HG03108 (cell line): ENCODE results near the gene SRCIN1.
"Not testable (repeated sequence)": the region's sequence is repeated elsewhere in the genome, so short reads cannot be mapped to it uniquely, and the experiment has no call there.

Source experiments
- ATAC-seq: cut with Tn5 transposase; IDR thresholded peaks from one replicate; pipeline ENCODE4 v1.9.1; 2021; ENCODE audit warnings: moderate library complexity; ENCODE audit not compliant: unreplicated experiment

SRCIN1 gene, protein sequence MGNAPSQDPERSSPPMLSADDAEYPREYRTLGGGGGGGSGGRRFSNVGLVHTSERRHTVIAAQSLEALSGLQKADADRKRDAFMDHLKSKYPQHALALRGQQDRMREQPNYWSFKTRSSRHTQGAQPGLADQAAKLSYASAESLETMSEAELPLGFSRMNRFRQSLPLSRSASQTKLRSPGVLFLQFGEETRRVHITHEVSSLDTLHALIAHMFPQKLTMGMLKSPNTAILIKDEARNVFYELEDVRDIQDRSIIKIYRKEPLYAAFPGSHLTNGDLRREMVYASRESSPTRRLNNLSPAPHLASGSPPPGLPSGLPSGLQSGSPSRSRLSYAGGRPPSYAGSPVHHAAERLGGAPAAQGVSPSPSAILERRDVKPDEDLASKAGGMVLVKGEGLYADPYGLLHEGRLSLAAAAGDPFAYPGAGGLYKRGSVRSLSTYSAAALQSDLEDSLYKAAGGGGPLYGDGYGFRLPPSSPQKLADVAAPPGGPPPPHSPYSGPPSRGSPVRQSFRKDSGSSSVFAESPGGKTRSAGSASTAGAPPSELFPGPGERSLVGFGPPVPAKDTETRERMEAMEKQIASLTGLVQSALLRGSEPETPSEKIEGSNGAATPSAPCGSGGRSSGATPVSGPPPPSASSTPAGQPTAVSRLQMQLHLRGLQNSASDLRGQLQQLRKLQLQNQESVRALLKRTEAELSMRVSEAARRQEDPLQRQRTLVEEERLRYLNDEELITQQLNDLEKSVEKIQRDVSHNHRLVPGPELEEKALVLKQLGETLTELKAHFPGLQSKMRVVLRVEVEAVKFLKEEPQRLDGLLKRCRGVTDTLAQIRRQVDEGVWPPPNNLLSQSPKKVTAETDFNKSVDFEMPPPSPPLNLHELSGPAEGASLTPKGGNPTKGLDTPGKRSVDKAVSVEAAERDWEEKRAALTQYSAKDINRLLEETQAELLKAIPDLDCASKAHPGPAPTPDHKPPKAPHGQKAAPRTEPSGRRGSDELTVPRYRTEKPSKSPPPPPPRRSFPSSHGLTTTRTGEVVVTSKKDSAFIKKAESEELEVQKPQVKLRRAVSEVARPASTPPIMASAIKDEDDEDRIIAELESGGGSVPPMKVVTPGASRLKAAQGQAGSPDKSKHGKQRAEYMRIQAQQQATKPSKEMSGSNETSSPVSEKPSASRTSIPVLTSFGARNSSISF

DNA sequence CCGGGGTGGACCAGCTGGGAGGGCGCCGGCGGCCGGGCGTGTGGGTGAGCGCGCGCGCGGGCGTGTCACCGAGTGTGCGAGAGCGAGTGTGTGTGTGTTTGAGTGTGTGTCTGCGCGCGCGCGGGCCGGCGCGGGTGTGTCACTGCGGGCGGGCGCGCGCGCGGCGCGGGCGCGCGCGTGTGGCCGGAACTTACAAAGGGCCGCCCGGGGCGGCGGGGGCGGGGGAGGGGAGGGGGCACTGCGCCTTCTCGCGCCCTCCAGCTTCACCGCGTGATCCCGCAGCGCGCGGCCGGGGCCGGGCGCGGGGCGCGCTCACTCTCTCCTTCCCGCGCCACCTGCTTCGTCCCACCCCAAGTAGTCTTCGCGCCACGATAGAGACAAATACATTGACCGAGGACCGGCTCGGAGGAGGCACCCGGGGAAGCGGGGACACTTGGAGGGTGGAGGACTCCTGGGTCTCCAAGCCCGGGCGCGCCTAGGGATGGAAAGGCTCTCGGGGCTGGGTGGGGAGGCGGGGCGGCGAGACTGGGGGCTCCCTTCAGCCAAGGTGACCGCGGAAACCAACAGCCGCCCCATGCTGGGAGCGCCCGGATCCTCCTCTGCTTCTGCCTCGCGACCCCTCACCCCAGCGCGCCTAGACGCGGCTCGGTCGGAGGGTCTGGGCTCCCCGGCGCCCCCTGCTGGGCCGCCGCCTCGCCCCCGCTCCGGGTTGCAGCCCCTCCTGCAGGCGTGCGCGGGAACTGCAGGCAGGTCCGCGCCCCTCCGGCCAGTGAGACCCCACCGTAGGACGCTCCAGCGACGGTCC, at the start of gene SRCIN1:
SRCIN1 (minus strand) TSS at position 112 of the 805 bp plus-strand sequence. CDS start 247 bp downstream, outside the sequence.
- ATAC-seq, result no peak

DNA sequence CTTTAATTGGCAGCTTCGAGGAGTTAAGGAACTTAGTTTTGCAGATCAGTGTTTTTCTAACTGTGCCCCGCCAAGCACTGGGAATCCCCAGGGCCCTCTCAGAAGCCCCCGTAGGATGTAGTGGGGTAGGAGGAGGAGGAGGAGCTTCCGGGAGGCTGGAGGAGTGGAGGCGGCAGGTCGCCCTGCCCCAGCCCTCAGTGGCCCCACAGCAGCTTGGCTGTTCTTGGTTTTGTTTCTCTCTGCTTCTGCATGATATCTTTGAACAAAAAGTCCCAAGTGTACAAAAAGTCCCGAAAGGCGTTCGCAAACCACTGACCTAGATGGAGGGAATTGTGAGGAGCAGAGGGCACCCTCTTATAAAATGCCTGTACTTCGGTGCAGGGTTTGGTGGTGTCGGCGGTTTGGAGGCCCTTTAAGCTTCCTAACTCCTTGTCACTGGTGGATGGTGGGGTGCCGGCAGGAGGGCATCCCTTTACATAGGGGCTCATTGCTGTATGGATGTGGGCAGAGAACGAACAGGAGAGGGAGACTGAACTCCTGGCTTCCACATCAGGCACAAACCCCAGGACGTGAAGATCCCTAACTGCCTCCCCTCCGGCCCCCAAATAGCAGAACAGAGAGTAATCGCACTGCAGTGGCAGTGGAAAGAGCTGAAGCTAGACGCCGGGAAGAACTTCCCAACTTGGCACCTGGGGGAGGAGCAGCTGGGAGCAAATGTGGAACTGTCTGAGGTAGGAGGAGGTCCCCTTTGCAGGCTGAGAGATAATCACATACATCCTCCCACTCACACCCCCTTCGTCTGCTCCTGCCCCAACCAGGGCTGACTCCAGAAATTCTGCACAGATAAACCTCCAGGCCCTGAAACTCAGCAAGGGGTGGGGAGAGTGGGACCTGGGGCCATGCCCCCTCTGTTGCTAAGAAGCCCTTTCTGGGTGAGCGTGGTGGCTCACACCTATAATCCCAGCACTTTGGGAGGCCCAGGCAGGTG, 49.0 kb upstream of the SRCIN1 start:
- ATAC-seq, result no peak

- ATAC-seq, result no peak
Observed at GRCh38 chr17:38653679-38654078, 47.9 kb upstream of the SRCIN1 start.

GRCh38 chr17:38653230-38653629, 47.5 kb upstream of the SRCIN1 start:
- ATAC-seq, result no peak

DNA sequence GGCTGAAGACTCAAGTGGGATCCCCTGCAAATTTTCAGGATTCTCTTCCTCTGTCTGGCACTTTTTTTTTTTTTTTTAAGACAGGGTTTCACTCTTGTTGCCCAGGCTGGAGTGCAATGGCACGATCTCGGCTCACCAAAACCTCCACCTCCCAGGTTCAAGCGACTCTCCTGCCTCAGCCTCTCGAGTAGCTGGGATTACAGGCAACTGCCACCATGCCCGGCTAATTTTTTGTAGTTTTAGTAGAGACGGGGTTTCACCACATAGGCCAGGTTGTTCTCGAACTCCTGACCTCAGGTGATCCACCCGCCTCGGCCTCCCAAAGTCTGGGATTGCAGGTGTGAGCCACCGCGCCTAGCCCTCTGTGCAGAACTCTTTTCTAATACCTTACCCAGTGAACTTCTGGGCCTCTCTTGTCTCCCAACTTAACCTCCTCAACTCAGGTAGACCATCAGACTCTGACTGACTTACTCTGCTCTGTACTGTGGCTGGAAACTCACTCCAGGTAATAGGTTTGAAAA, 45.0 kb upstream of the SRCIN1 start:
- ATAC-seq, result not testable (repeated sequence)

DNA sequence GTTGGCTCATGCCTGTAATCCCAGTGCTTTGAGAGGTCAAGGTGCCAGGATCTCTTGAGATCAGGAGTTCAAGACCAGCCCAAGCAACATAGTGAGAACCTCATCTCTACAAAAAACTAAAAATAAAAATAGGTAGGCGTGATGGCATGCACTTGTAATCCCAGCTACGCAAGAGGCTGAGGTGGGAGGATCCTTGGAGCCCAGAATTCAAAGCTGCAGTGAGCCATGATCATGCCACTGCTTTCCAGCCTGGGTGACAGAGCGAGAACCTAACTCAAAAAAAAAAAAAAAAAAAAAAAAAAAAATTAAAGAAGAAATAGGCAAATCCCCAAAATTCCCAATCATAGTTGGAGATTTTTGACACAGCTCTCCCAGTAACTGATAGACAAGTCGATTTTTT, 32.2 kb upstream of the SRCIN1 start:
- no peak for ATAC-seq

DNA sequence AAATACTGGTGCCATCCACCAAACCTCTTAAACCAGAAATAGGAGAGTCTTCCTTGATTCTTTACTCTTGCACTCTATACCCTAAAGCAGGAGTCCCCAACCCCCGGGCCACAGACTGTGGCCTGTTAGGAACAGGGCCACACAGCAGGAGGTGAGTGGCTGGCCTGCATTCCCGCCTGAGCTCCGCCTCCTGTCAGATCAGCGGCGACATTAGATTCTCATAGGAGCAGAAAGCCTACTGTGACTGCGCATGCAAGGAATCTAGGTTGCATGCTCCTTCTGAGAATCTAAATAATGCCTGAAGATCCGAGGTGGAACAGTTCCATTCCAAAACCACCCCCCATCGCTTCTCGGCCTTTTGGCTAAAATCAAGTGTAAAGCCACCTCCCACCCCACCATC, 30.3 kb upstream of the SRCIN1 start:
- ATAC-seq, result no peak

GRCh38 chr17:38632334-38632733, 26.6 kb upstream of the SRCIN1 start:
- ATAC-seq, result no peak

DNA sequence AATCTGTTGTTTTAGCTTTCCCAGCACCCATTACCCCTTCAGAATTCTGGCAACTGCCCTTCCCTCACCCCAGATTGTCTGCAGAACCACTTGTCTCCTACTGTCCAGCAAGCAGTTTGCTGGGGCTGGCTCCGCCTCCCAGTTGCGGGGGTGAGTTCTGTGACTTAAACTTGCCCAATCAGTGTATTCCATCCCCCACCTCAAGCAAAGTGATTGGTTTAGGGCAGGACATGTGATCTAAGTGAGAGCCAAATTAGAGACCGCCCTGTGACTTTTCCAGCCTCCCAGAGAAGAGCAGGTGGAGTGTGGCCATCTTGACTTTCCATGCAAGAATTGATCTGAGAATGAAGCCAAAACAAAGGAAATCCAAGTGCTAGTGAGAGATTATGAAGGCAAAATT, 22.7 kb upstream of the SRCIN1 start:
- no peak for ATAC-seq

- no peak for ATAC-seq
Observed at GRCh38 chr17:38627957-38628356, 22.2 kb upstream of the SRCIN1 start.

DNA sequence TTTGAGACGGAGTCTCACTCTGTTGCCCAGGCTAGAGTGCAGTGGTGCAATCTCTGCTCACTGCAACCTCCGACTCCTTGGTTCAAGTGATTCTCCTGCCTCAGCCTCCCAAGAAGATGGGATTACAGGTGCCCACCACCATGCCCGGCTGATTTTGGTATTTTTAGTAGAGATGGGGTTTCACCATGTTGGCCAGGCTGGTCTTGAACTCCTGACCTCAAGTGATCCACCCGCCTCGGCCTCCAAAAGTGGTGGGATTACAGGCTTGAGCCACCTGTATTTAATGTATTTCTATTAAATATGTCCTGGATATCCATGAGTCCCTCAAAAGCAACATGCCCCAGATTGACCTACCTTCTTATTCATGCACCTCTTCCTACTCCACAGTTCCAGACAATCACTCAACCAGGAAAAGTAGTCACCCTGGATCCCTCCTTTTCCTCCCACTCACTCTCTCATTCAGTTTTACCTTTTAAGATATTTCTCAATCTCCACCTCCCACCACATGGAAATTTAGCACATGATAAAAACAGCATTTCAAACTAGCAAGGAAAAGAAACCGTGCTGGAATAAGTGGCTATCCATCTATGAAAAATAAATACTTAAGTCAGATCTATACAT, 21.0 kb upstream of the SRCIN1 start:
- not testable (repeated sequence) for ATAC-seq

DNA sequence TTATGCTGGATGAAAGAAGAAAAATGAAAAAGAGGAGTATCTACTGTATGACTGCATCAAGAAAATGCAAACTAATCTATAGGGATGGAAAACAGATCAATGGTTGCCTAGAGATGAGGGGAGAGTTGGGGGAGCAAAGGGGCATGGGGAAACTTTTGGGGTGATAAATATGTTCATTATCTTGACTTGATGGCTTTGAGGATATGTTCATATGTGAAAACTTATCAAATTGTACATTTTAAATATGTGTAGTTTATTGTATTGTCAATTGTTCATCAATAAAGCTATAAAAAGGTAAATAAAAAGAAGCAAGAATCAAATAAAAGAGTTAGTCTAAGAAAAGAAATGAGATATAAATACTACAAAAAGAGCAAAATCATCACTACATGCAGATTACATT, 19.7 kb upstream of the SRCIN1 start:
- ATAC-seq, result no peak

DNA sequence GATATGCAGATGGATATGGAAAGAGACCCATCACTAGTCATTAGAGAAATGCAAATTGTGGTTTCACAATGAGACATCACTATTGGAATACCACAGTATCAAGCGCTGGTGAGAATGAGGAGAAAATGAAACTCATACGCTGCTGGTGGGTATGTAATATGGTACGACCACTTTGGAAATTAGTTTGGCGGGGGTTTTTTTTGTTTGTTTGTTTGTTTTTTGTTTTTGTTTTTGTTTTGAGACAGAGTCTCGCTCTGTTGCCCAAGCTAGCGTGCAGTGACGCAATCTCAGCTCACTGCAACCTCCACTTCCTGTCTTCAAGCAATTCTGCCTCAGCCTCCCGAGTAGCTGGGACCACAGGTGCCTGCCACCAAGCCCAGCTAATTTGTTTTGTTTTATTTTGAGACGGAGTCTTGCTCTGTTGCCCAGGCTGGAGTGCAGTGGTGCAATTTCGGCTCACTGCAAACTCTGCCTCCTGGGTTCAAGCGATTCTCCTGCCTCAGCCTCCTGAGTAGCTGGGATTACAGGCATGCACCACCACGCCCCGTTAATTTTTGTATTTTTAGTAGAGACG, 19.1 kb upstream of the SRCIN1 start:
- ATAC-seq, result not testable (repeated sequence)

GRCh38 chr17:38621538-38621937, 15.8 kb upstream of the SRCIN1 start:
- no peak for ATAC-seq

GRCh38 chr17:38620551-38621277, 15.0 kb upstream of the SRCIN1 start:
- ATAC-seq, result no peak

GRCh38 chr17:38619937-38620550, 14.3 kb upstream of the SRCIN1 start:
- ATAC-seq, result no peak

GRCh38 chr17:38619451-38619795, 13.7 kb upstream of the SRCIN1 start:
- no peak for ATAC-seq
